Heart left ventricle (tissue), 16 donors: ENCODE results near the gene ZNF785. TPM values are rescaled to one million over a fixed set of nuclear protein-coding genes. Genes with fewer than 3 reads are reported as not detected.
"Not testable (repeated sequence)": the region's sequence is repeated elsewhere in the genome, so short reads cannot be mapped to it uniquely, and the experiment has no call there.

Experiments
- ATAC-seq, 4 donors: fragments of 200-7000 bp; cut with Tn5 transposase; one replicate each; pipeline ENCODE4 v1.9.1; 2020 to 2022; ENCODE audit warnings: moderate library complexity in 4 of 4, mild to moderate bottlenecking in 3 of 4, moderate number of reproducible peaks in 1 of 4
- DNase-seq, 5 donors: peaks; one replicate each; pipeline ENCODE4 v3.0.0-alpha.2; 2020
- H3K27ac ChIP-seq, 12 donors: fragments of 200-600 bp; sonication (generic) in 4 of 12; one replicate each; pipeline versions ENCODE4 v1.5.0 to v1.8.0; 2016 to 2022; ENCODE audit warnings: mild to moderate bottlenecking in 2 of 12
- H3K27me3 ChIP-seq, 9 donors: fragments of 200-600 bp; sonication (generic) in 2 of 9; one replicate each; pipeline versions ENCODE4 v1.5.1 to v1.8.0; 2016 to 2022; ENCODE audit warnings: mild to moderate bottlenecking in 3 of 9
- H3K36me3 ChIP-seq, 9 donors: fragments of 200-600 bp; sonication (generic) in 2 of 9; one replicate each; pipeline versions ENCODE4 v1.5.0 to v1.8.0; 2018 to 2022; ENCODE audit warnings: mild to moderate bottlenecking in 2 of 9
- H3K4me1 ChIP-seq, 12 donors: fragments of 200-600 bp; sonication (generic) in 4 of 12; one replicate each; pipeline versions ENCODE4 v1.5.0 to v1.8.0; 2016 to 2022; ENCODE audit warnings: mild to moderate bottlenecking in 3 of 12
- H3K4me3 ChIP-seq, 12 donors: fragments of 200-600 bp; sonication (generic) in 4 of 12; one replicate each; pipeline versions ENCODE4 v1.5.0 to v1.8.0; 2017 to 2022; ENCODE audit warnings: mild to moderate bottlenecking in 9 of 12, moderate library complexity in 4 of 12
- H3K9me3 ChIP-seq, 12 donors: fragments of 200-600 bp; sonication (generic) in 4 of 12; one replicate each; pipeline versions ENCODE4 v1.5.0 to v1.8.0; 2016 to 2022; ENCODE audit warnings: mild to moderate bottlenecking in 1 of 12
- POLR2A ChIP-seq, 2 donors: fragments of 450-650 bp; IDR thresholded peaks; one replicate each; pipeline ENCODE4 v1.6.1; 2017; ENCODE audit warnings: antibody characterized with exemption in 2 of 2, mild to moderate bottlenecking in 2 of 2, moderate library complexity in 2 of 2
- WGBS, 4 donors: extraction: QIAGEN DNeasy Blood & Tissue Kit in 2 of 4; methylation state at CpG; one replicate each; pipeline versions ENCODE4 v1.1.5 to v1.1.7; 2013 to 2018; 5-methylcytosine and 5-hydroxymethylcytosine counted together
- intact Hi-C, 10 donors: fragments of 100-400 bp; cut with DNase I; formaldehyde crosslinking; loops; one replicate each; pipeline versions ENCODE4 v1.11.1 to v1.14.2; 2022
- polyA plus RNA-seq, 2 donors: library from polyadenylated mRNA; stranded (reverse); fragments of 200-250 nt; gene quantifications; one replicate each; pipeline ENCODE4 v1.2.3, GENCODE V29; 2013
- total RNA-seq, 9 donors: library from RNA; depleted of rRNA in 2 of 9; stranded (reverse); fragments of >200 nt in 2 of 9; fragmentation: NEBNext Ultra II Directional in 3 of 9; extraction: Animal tissue kit (Norgen Biotek cat#: 25700) in 3 of 9; gene quantifications; one replicate each; pipeline versions ENCODE4 v1.1.0 to v1.2.4, GENCODE V29; 2016 to 2023
- TF ChIP-seq, protein P1 (sequence below), 12 donors: fragments of 200-600 bp; sonication (generic) in 4 of 12; IDR thresholded peaks; one replicate each; pipeline versions ENCODE4 v1.5.0 to v1.8.0; 2018 to 2022; ENCODE audit warnings: antibody characterized with exemption in 12 of 12, mild to moderate bottlenecking in 5 of 12
- donor health status: ischemic (EF 13 %, LVEDD 7.1; RV severe dilation, severe dysfunction).
- donor health status: healthy with polysubstance abuse.
- donor health status: DM: no; HTN: yes; CAD: no.
- donor health status: DM: no; HTN: no; CAD: no.
- donor health status: ischemic (EF 25% LVEDD 6.9; RV normal size, moderate dysfunction).
- donor health status: ischemic (EF 25% LVEDD 5.7; RV mildly dilated, moderate dysfunction).
- donor health status: healthy.
- donor health status: DM: yes; HTN: yes; CAD: no.
- donor health status: ischemic (EF 35%, LVEDD 5.7; RV mildly dilated, moderate dysfunction).
- donor health status: nonischemic (EF 11% LVEDD 7.7; RV severe dilation, severe dysfunction).
- donor health status: DM: yes; HTN: yes; CAD: no.
- donor health status: PGD.
- donor health status: ischemic (EF 29% LVEDD 5.4; RV normal size, mild dysfunction).
- donor health status: nonischemic (EF 23%, LVEDD 6.1; RV moderate dilation, normal function).

Gene ZNF785
- total and polyA plus RNA-seq, 11 donors, result 2.9 to 10.9 (median 4.5) TPM

DNA sequence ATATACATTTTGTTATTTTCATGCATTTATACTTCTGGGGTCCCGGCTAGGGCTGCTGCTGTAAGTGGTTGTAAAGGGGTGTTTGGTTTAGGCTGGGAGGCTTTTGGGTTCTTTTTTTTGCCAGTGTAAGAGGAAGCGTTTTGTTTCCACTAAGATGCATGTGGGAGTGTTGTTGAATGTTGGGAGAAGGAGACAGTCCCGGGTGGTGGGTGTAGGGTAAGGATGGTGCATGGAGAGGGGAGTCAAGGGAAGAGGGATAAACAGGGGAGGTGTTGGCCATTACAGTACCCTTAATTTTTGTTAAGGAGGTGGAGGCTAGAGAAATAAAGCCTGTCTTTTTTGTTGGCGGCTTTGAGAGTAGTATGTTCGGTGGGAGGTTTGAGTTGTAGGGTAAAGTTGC is 42.4 kb downstream of the ZNF785 start:
- no peak for TF ChIP-seq POLR2A (IDR thresholded peaks at IDR 0.05)
- TF ChIP-seq, protein P1, sequence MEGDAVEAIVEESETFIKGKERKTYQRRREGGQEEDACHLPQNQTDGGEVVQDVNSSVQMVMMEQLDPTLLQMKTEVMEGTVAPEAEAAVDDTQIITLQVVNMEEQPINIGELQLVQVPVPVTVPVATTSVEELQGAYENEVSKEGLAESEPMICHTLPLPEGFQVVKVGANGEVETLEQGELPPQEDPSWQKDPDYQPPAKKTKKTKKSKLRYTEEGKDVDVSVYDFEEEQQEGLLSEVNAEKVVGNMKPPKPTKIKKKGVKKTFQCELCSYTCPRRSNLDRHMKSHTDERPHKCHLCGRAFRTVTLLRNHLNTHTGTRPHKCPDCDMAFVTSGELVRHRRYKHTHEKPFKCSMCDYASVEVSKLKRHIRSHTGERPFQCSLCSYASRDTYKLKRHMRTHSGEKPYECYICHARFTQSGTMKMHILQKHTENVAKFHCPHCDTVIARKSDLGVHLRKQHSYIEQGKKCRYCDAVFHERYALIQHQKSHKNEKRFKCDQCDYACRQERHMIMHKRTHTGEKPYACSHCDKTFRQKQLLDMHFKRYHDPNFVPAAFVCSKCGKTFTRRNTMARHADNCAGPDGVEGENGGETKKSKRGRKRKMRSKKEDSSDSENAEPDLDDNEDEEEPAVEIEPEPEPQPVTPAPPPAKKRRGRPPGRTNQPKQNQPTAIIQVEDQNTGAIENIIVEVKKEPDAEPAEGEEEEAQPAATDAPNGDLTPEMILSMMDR (IDR thresholded peaks at IDR 0.05), result no peak
- no peaks in the 10 kb centered on the region for H3K9me3 ChIP-seq
- ATAC-seq, result no peak
- H3K27ac ChIP-seq, result no peak overlapping the region
- no peaks in the 10 kb centered on the region for H3K36me3 ChIP-seq
- WGBS, 4 donors, result 84 to 86% (median 85%) methylated on average over 5 of the region's 5 CpGs
- H3K27me3 ChIP-seq, result no peaks in the 10 kb centered on the region
- DNase-seq, result no peak
- peaks cover 0 to 35% (median 14%) of the 10 kb centered on the region in 12 donors for H3K4me1 ChIP-seq
- intact Hi-C loops, result no loop called here
- H3K4me3 ChIP-seq, result no peak overlapping the region

DNA sequence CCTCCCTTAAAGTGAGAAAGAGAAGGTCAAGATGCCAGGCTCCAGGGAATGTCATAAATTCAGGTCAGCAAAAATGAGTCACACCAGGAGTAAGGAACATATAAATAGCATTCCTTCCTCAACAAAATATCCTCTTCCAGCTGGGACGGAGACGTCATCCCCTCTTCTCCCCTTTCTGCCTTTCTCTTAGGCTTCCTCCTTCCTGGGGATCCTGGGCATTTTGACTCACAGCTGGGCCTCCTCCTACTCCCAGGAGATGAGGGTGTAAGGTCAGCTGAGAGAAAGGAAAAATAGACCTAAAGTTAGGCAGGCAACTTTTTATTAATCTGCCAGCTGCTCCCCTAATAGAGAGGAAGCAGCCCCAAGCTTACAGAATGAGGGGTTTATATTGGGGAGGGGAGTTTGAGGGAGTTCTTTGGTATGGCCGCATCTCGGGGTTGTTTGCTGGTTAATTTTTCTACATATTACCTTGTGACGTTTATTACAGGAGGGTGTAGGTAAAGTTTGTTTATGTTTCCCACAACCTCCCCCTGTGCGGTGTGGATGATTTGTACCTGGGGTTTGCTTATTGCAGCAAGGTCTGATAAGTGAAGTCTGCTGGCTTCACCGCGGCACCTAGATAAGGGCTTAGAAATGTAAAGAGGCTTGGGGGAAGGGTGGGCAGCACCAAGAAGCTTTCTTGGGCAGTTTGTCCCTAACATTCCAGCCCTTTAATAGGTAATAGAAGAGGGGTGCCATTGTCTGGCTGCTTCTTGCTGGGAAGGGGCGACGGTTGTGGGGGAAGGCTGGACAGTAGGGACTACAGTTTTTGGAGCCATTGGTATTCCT is 43.8 kb downstream of the ZNF785 start:
- peak overlapping the region in 9 of 12 donors; percentile 27 to 88 (median 43) for H3K27ac ChIP-seq
- WGBS, 4 donors, result 39 to 45% (median 41%) methylated on average over 10 of the region's 10 CpGs

DNA sequence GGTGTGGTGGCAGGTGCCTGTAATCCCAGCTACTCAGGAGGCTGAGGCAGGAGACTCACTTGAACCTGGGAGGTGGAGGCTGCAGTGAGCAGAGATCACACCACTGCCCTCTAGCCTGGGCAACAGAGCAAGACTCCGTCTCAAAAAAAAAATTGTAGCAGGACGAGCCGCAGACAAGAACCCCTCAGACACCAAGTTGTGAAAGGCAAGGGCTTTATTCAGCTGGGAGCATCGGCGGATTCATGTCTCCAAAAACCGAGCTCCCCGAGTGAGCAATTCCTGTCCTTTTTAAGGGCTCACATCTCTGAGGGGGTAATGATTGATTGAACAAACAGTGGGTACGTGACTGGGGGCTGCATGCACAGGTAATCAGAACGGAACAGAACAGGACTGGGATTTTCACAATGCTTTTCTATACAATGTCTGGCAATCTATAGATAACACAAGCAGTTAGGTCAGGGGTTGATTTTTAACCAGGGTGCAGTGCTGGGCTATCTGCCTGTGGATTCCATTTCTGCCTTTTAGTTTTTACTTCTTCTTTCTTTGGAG is 44.5 kb downstream of the ZNF785 start:
- ATAC-seq, H3K36me3 ChIP-seq, H3K27me3 ChIP-seq, H3K9me3 ChIP-seq, intact Hi-C loops, DNase-seq, H3K4me3 ChIP-seq: not testable (repeated sequence)
- H3K27ac ChIP-seq, result peak overlapping the region in 9 of 12 donors; percentile 27 to 88 (median 43)
- WGBS, 4 donors, result 62 to 70% (median 69%) methylated on average over 9 of the region's 9 CpGs
- H3K4me1 ChIP-seq, result peaks cover 0 to 39% (median 20%) of the 10 kb centered on the region in 12 donors

More for the DNA sequence above, 43.8 kb downstream of the ZNF785 start:
- no peaks in the 10 kb centered on the region for H3K9me3 ChIP-seq
- ATAC-seq, result peak in 2 of 4 donors; percentile 40 to 56
- no peak for DNase-seq
- no peak overlapping the region for H3K4me3 ChIP-seq
- H3K27me3 ChIP-seq, result no peaks in the 10 kb centered on the region
- no peaks in the 10 kb centered on the region for H3K36me3 ChIP-seq
- TF ChIP-seq POLR2A (IDR thresholded peaks at IDR 0.05), result no peak
- TF ChIP-seq, protein P1 (IDR thresholded peaks at IDR 0.05), result no peak
- H3K4me1 ChIP-seq, result peaks cover 0 to 35% (median 15%) of the 10 kb centered on the region in 12 donors
- intact Hi-C loops, result no loop called here

DNA sequence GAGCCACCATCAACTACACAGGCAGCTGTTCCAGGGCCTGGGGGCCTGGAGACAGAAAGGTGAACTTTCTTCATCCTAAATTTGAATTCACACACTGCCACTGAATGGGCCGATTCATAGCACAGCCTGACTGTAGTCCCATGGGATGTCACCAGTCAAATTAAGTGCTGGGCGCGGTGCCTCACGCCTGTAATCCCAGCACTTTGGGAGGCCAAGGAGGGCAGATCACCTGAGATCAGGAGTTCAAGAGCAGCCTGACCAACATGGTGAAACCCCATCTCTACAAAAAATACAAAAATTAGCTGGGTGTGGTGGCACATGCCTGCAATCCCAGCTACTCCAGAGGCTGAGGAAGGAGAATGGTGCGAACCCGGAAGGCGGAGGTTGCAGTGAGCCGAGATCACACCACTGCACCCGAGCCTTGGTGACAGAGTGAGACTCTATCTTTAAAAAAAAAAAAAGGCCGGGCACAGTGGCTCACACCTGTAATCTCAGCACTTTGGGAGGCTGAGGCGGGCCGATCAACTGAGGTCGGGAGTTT is 45.4 kb downstream of the ZNF785 start:
- not testable (repeated sequence) for H3K27me3 ChIP-seq, H3K4me3 ChIP-seq, DNase-seq, ATAC-seq, H3K36me3 ChIP-seq, H3K9me3 ChIP-seq
- 85 to 91% (median 90%) methylated on average over 13 of the region's 13 CpGs for WGBS, 4 donors
- intact Hi-C loops, result loop anchor here in 4 of 10 donors (5.0 to 10.0 kb wide), 4 partner anchors 32 to 95 kb away; partner anchors contain the start of genes ZNF688 (in 1 of the 4) and ZNF785 (in 1 of the 4)
- peaks cover 0 to 46% (median 23%) of the 10 kb centered on the region in 12 donors for H3K4me1 ChIP-seq
- peak overlapping the region; percentile 57 to 88 (median 80) for H3K27ac ChIP-seq
